A549 treated with AZD9567 at 1 μM for 4 hours (cell line): ENCODE results near the gene ZBED2. TPM values are rescaled to one million over a fixed set of nuclear protein-coding genes. Genes with fewer than 3 reads are reported as not detected.

Source experiments
- total RNA-seq: library from RNA; stranded (reverse); fragments of 200-300 nt; extraction: Qiagen RNA extraction; gene quantifications from 5 replicates; pipeline ENCODE4 v1.2.3, GENCODE V29; 2022; ENCODE audit not compliant: insufficient read depth

Gene ZBED2, protein sequence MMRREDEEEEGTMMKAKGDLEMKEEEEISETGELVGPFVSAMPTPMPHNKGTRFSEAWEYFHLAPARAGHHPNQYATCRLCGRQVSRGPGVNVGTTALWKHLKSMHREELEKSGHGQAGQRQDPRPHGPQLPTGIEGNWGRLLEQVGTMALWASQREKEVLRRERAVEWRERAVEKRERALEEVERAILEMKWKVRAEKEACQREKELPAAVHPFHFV
- total RNA-seq, result 0.07 to 0.14 TPM (median 0.11 TPM) in 4 of 5 replicates, not detected in the other

DNA sequence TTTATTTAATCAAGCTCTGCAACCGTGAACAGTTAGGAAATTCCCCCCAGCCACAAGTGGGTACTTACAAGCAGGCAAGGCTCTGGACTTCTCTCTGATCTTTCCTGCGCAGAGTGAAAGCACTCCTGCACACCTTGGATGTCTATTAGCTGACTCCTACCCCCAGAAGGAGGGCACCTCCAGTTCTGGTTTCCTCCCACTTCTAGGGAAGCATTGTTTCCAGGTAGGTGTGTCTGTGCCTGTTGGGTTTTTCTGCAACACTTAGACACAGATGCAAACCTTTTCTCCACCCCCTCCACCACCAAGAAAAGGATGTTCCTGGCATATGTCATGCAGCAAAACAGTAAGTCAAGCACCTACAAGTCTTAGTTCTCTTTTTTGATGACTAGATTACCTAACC is at the start of gene ZBED2:
Gene ZBED2 (minus strand): TSS at position 115 of the 400 bp plus-strand sequence. CDS start 1,145 bp downstream, outside the sequence.

Other genes starting within 250 kb of the ZBED2 start
- gene CD96, start 53.1 kb downstream of the ZBED2 start, total RNA-seq, result not detected in 5 replicates
- 5.3 to 8.0 TPM (median 6.8 TPM) in 5 replicates for gene PLCXD2, start 79.3 kb upstream of the ZBED2 start, total RNA-seq